ENCODE data around the gene OR51B4.

Gene OR51B4

GRCh38 chr11:5282628-5283027 lies 19.1 kb downstream of the OR51B4 start:
- Histone ChIP-seq H3K4me3 (ENCODE audit: low read depth, low read length) (no peak overlapping the region), H3K9me3 (ENCODE audit: control insufficient read depth, insufficient read depth, low read length) (no peaks in the 10 kb centered on the region), H3K4me1 (ENCODE audit: control insufficient read depth, insufficient read depth, low read length) (no peaks in the 10 kb centered on the region), H3K9ac (ENCODE audit: low read depth, low read length) (no peak overlapping the region), H3K36me3 (ENCODE audit: control insufficient read depth, insufficient read depth, low read length) (no peaks in the 10 kb centered on the region), H3K27me3 (ENCODE audit: control insufficient read depth, insufficient read depth, low read length) (no peaks in the 10 kb centered on the region)

- no peaks in the 10 kb centered on the region for H3K9me3 ChIP-seq (ENCODE audit: control insufficient read depth, insufficient read depth, low read length)
- H3K9ac ChIP-seq (ENCODE audit: low read depth, low read length), result no peak overlapping the region
- no peaks in the 10 kb centered on the region for H3K27me3 ChIP-seq (ENCODE audit: control insufficient read depth, insufficient read depth, low read length)
- H3K36me3 ChIP-seq (ENCODE audit: control insufficient read depth, insufficient read depth, low read length), result no peaks in the 10 kb centered on the region
- H3K4me3 ChIP-seq (ENCODE audit: low read depth, low read length), result no peak overlapping the region
- no peaks in the 10 kb centered on the region for H3K4me1 ChIP-seq (ENCODE audit: control insufficient read depth, insufficient read depth, low read length)
These were observed 20.1 kb downstream of the OR51B4 start for GRCh38 chr11:5281596-5281995.

- no peaks in the 10 kb centered on the region for H3K4me1 ChIP-seq (ENCODE audit: control insufficient read depth, insufficient read depth, low read length)
- no peaks in the 10 kb centered on the region for H3K9me3 ChIP-seq (ENCODE audit: control insufficient read depth, insufficient read depth, low read length)
- no peaks in the 10 kb centered on the region for H3K36me3 ChIP-seq (ENCODE audit: control insufficient read depth, insufficient read depth, low read length)
- H3K4me3 ChIP-seq (ENCODE audit: low read depth, low read length), result no peak overlapping the region
- no peaks in the 10 kb centered on the region for H3K27me3 ChIP-seq (ENCODE audit: control insufficient read depth, insufficient read depth, low read length)
- no peak overlapping the region for H3K9ac ChIP-seq (ENCODE audit: low read depth, low read length)
These were observed 21.1 kb downstream of the OR51B4 start for GRCh38 chr11:5280582-5281102.

GRCh38 chr11:5279471-5280090 lies 22.2 kb downstream of the OR51B4 start:
- H3K4me1 ChIP-seq (ENCODE audit: control insufficient read depth, insufficient read depth, low read length), result peaks cover 2% of the 10 kb centered on the region
- no peak overlapping the region for H3K9ac ChIP-seq (ENCODE audit: low read depth, low read length)
- H3K36me3 ChIP-seq (ENCODE audit: control insufficient read depth, insufficient read depth, low read length), result no peaks in the 10 kb centered on the region
- H3K9me3 ChIP-seq (ENCODE audit: control insufficient read depth, insufficient read depth, low read length), result no peaks in the 10 kb centered on the region
- no peaks in the 10 kb centered on the region for H3K27me3 ChIP-seq (ENCODE audit: control insufficient read depth, insufficient read depth, low read length)
- H3K4me3 ChIP-seq (ENCODE audit: low read depth, low read length), result no peak overlapping the region

- Histone ChIP-seq H3K4me1 (ENCODE audit: control insufficient read depth, insufficient read depth, low read length) (peaks cover 5% of the 10 kb centered on the region), H3K4me3 (ENCODE audit: low read depth, low read length) (no peak overlapping the region), H3K27me3 (ENCODE audit: control insufficient read depth, insufficient read depth, low read length) (no peaks in the 10 kb centered on the region), H3K9ac (ENCODE audit: low read depth, low read length) (no peak overlapping the region), H3K9me3 (ENCODE audit: control insufficient read depth, insufficient read depth, low read length) (no peaks in the 10 kb centered on the region), H3K36me3 (ENCODE audit: control insufficient read depth, insufficient read depth, low read length) (no peaks in the 10 kb centered on the region)
These were observed 23.9 kb downstream of the OR51B4 start for GRCh38 chr11:5277807-5278382.

GRCh38 chr11:5276697-5277096 lies 25.0 kb downstream of the OR51B4 start:
- Histone ChIP-seq H3K9ac (ENCODE audit: low read depth, low read length) (no peak overlapping the region), H3K9me3 (ENCODE audit: control insufficient read depth, insufficient read depth, low read length) (no peaks in the 10 kb centered on the region), H3K4me3 (ENCODE audit: low read depth, low read length) (no peak overlapping the region), H3K36me3 (ENCODE audit: control insufficient read depth, insufficient read depth, low read length) (no peaks in the 10 kb centered on the region), H3K27me3 (ENCODE audit: control insufficient read depth, insufficient read depth, low read length) (no peaks in the 10 kb centered on the region), H3K4me1 (ENCODE audit: control insufficient read depth, insufficient read depth, low read length) (peaks cover 5% of the 10 kb centered on the region)

- H3K4me1 ChIP-seq (ENCODE audit: control insufficient read depth, insufficient read depth, low read length), result peaks cover 5% of the 10 kb centered on the region
- no peaks in the 10 kb centered on the region for H3K27me3 ChIP-seq (ENCODE audit: control insufficient read depth, insufficient read depth, low read length)
- H3K9ac ChIP-seq (ENCODE audit: low read depth, low read length), result no peak overlapping the region
- no peaks in the 10 kb centered on the region for H3K9me3 ChIP-seq (ENCODE audit: control insufficient read depth, insufficient read depth, low read length)
- H3K4me3 ChIP-seq (ENCODE audit: low read depth, low read length), result no peak overlapping the region
- no peaks in the 10 kb centered on the region for H3K36me3 ChIP-seq (ENCODE audit: control insufficient read depth, insufficient read depth, low read length)
These were observed 26.2 kb downstream of the OR51B4 start for GRCh38 chr11:5275369-5276110.

GRCh38 chr11:5274395-5274794 lies 27.4 kb downstream of the OR51B4 start:
- Histone ChIP-seq H3K9me3 (ENCODE audit: control insufficient read depth, insufficient read depth, low read length) (no peaks in the 10 kb centered on the region), H3K4me3 (ENCODE audit: low read depth, low read length) (no peak overlapping the region), H3K36me3 (ENCODE audit: control insufficient read depth, insufficient read depth, low read length) (no peaks in the 10 kb centered on the region), H3K9ac (ENCODE audit: low read depth, low read length) (no peak overlapping the region), H3K27me3 (ENCODE audit: control insufficient read depth, insufficient read depth, low read length) (no peaks in the 10 kb centered on the region), H3K4me1 (ENCODE audit: control insufficient read depth, insufficient read depth, low read length) (peaks cover 5% of the 10 kb centered on the region)

- Histone ChIP-seq H3K4me3 (ENCODE audit: low read depth, low read length) (no peak overlapping the region), H3K9ac (ENCODE audit: low read depth, low read length) (no peak overlapping the region), H3K36me3 (ENCODE audit: control insufficient read depth, insufficient read depth, low read length) (no peaks in the 10 kb centered on the region), H3K27me3 (ENCODE audit: control insufficient read depth, insufficient read depth, low read length) (no peaks in the 10 kb centered on the region), H3K4me1 (ENCODE audit: control insufficient read depth, insufficient read depth, low read length) (peaks cover 5% of the 10 kb centered on the region), H3K9me3 (ENCODE audit: control insufficient read depth, insufficient read depth, low read length) (no peaks in the 10 kb centered on the region)
These were observed 29.2 kb downstream of the OR51B4 start for GRCh38 chr11:5272395-5273017.

- Histone ChIP-seq H3K4me1 (ENCODE audit: control insufficient read depth, insufficient read depth, low read length) (peaks cover 5% of the 10 kb centered on the region), H3K9ac (ENCODE audit: low read depth, low read length) (no peak within 1 kb of the TSS), H3K36me3 (ENCODE audit: control insufficient read depth, insufficient read depth, low read length) (no peaks in the 10 kb centered on the region), H3K4me3 (ENCODE audit: low read depth, low read length) (no peak within 1 kb of the TSS), H3K27me3 (ENCODE audit: control insufficient read depth, insufficient read depth, low read length) (no peaks in the 10 kb centered on the region), H3K9me3 (ENCODE audit: control insufficient read depth, insufficient read depth, low read length) (no peaks in the 10 kb centered on the region)
These were observed 32.0 kb downstream of the OR51B4 start, which contains the start of gene HBE1 for GRCh38 chr11:5269715-5270147. Gene HBE1, minus strand, starts transcription at chr11:5269945. Its CDS starts 55 bp downstream, at chr11:5269890.

GRCh38 chr11:5267033-5267563 lies 34.6 kb downstream of the OR51B4 start:
- no peak overlapping the region for H3K4me3 ChIP-seq (ENCODE audit: low read depth, low read length)
- H3K27me3 ChIP-seq (ENCODE audit: control insufficient read depth, insufficient read depth, low read length), result no peaks in the 10 kb centered on the region
- no peaks in the 10 kb centered on the region for H3K36me3 ChIP-seq (ENCODE audit: control insufficient read depth, insufficient read depth, low read length)
- H3K9ac ChIP-seq (ENCODE audit: low read depth, low read length), result no peak overlapping the region
- no peaks in the 10 kb centered on the region for H3K9me3 ChIP-seq (ENCODE audit: control insufficient read depth, insufficient read depth, low read length)
- H3K4me1 ChIP-seq (ENCODE audit: control insufficient read depth, insufficient read depth, low read length), result no peaks in the 10 kb centered on the region
